HCT116 (cell line): ENCODE measurements around the gene GGA2. TPM values are rescaled to one million over a fixed set of nuclear protein-coding genes. Genes with fewer than 3 reads are reported as not detected.

Experiments used
- ATAC-seq: fragments of 200-7000 bp; cut with Tn5 transposase; 2 replicates; pipeline ENCODE4 v1.9.1; 2020; ENCODE audit warnings: mild to moderate bottlenecking, moderate library complexity
- BruUV-seq: library from RNA; stranded (reverse); fragments of 400-500 nt; replicated peaks from 2 replicates; lab custom pipeline; 2021; lab: Mats Ljungman, UMichigan
- CTCF ChIA-PET: fragments of 300-600 bp; sonication (Branson Sonifier 250); formaldehyde crosslinking; loops from one replicate; lab custom pipeline; 2021; ENCODE audit warnings: antibody characterized with exemption; lab: Charles Lee
- POLR2A ChIA-PET: fragments of 300-600, 350-600 bp; sonication (Branson Sonifier 250); formaldehyde crosslinking; loops from one replicate; lab custom pipeline; 2021; ENCODE audit warnings: antibody characterized with exemption; lab: Charles Lee
- RAD21 ChIA-PET, 2 experiments: fragments of 300-600 bp; sonication (Branson Sonifier 250); formaldehyde crosslinking; loops; one replicate each; lab custom pipeline; 2023; ENCODE audit warnings: low total read pairs in 2 of 2; ENCODE audit not compliant: uncharacterized antibody in 2 of 2, unreplicated experiment in 2 of 2, low non-redundant PET in 1 of 2; lab: Charles Lee
- DNase-seq: peaks from one replicate; pipeline ENCODE4 v3.0.0-alpha.2; 2010; ENCODE audit warnings: low read depth, low spot score
- H2AFZ ChIP-seq: fragments of 200-600 bp; shearing (Covaris generic), sonication (generic); 2 replicates; pipeline ENCODE4 v1.6.1; 2017; ENCODE audit warnings: low read depth, mixed run types, mixed read lengths, antibody characterized with exemption, low read length; ENCODE audit not compliant: poor library complexity, severe bottlenecking
- H3K27ac ChIP-seq: 2 replicates; pipeline ENCODE4 v1.5.1; 2012; ENCODE audit warnings: low read depth, low read length
- H3K27me3 ChIP-seq: fragments of 200-600 bp; sonication (generic); 2 replicates; pipeline ENCODE4 v1.6.1; 2016; ENCODE audit warnings: mixed run types, low read length, mixed read lengths; ENCODE audit not compliant: insufficient read depth
- H3K36me3 ChIP-seq, 2 experiments: fragments of 200-500 bp in 1 of 2; fragments of 200-600 bp in 1 of 2; sonication (Bioruptor generic) in 1 of 2; sonication (generic) in 1 of 2; 2 replicates each; pipeline versions ENCODE4 v1.5.1 to v1.6.1; 2014 to 2016; ENCODE audit warnings: low read length in 2 of 2, inconsistent platforms in 1 of 2, mixed read lengths in 1 of 2, mixed run types in 1 of 2; ENCODE audit not compliant: insufficient read depth in 2 of 2, control insufficient read depth in 1 of 2
- H3K4me1 ChIP-seq, 2 experiments: fragments of 200-600 bp in 1 of 2; sonication (generic) in 1 of 2; 2 replicates each; pipeline versions ENCODE4 v1.5.1 to v1.6.1; 2012 to 2017; ENCODE audit warnings: low read length in 2 of 2, inconsistent platforms in 1 of 2, mild to moderate bottlenecking in 1 of 2, mixed read lengths in 1 of 2, mixed run types in 1 of 2, moderate library complexity in 1 of 2; ENCODE audit not compliant: insufficient read depth in 2 of 2, control insufficient read depth in 1 of 2
- H3K4me2 ChIP-seq: fragments of 200-600 bp; sonication (generic); 2 replicates; pipeline ENCODE4 v1.6.1; 2017; ENCODE audit warnings: mixed run types, low read length, mixed read lengths
- H3K4me3 ChIP-seq, 2 experiments: fragments of 200-600 bp in 1 of 2; sonication (generic) in 1 of 2; replicated peaks in 1 of 2; 2 replicates each; pipeline ENCODE4 v1.5.1; 2011 to 2016; ENCODE audit warnings: low read length in 2 of 2, control low read depth in 1 of 2, low read depth in 1 of 2, mild to moderate bottlenecking in 1 of 2, mixed read lengths in 1 of 2, mixed run types in 1 of 2
- H3K79me2 ChIP-seq: fragments of 200-600 bp; sonication (generic); 2 replicates; pipeline ENCODE4 v1.6.1; 2017; ENCODE audit warnings: mild to moderate bottlenecking, mixed run types, low read length, moderate library complexity, mixed read lengths; ENCODE audit not compliant: insufficient read depth
- H3K9ac ChIP-seq: fragments of 200-600 bp; sonication (generic); 2 replicates; pipeline ENCODE4 v1.6.1; 2016; ENCODE audit warnings: low read length, mixed read lengths
- H3K9me2 ChIP-seq: fragments of 200-600 bp; sonication (generic), shearing (Covaris generic); 2 replicates; pipeline ENCODE4 v1.6.1; 2017; ENCODE audit warnings: mixed run types, mild to moderate bottlenecking, moderate library complexity; ENCODE audit not compliant: insufficient read depth
- H3K9me3 ChIP-seq, 2 experiments: fragments of 200-500 bp in 1 of 2; fragments of 200-600 bp in 1 of 2; sonication (Bioruptor generic) in 1 of 2; sonication (generic) in 1 of 2; 2 replicates each; pipeline ENCODE4 v1.6.1; 2014 to 2017; ENCODE audit warnings: low read length in 2 of 2, mixed read lengths in 2 of 2, inconsistent platforms in 1 of 2, low read depth in 1 of 2, mild to moderate bottlenecking in 1 of 2, mixed run types in 1 of 2, moderate library complexity in 1 of 2; ENCODE audit not compliant: control insufficient read depth in 1 of 2, insufficient read depth in 1 of 2
- H4K20me1 ChIP-seq: fragments of 200-600 bp; sonication (generic), shearing (Covaris generic); 2 replicates; pipeline ENCODE4 v1.6.1; 2017; ENCODE audit warnings: mixed run types, mild to moderate bottlenecking, moderate library complexity; ENCODE audit not compliant: insufficient read depth
- ATF3 ChIP-seq: IDR thresholded peaks from 2 replicates; pipeline ENCODE4 v1.6.1; 2012
- ELF1 ChIP-seq: IDR thresholded peaks from 2 replicates; pipeline ENCODE4 v1.6.1; 2012; ENCODE audit warnings: low read depth, borderline replicate concordance
- FOSL1 ChIP-seq: IDR thresholded peaks from 2 replicates; pipeline ENCODE4 v1.6.1; 2012; ENCODE audit warnings: low read depth
- MAX ChIP-seq: IDR thresholded peaks from 2 replicates; pipeline ENCODE4 v1.6.1; 2012
- RAD21 ChIP-seq: IDR thresholded peaks from 2 replicates; pipeline ENCODE4 v1.6.1; 2012; ENCODE audit warnings: low read depth, mild to moderate bottlenecking
- TCF7L2 ChIP-seq: IDR thresholded peaks from 2 replicates; pipeline ENCODE4 v1.7.0; 2011; ENCODE audit warnings: borderline replicate concordance, inconsistent platforms; ENCODE audit not compliant: insufficient read depth, insufficient read length; ENCODE audit errors: extremely low read depth
- ZFX ChIP-seq: fragments of 450-650 bp; IDR thresholded peaks from 2 replicates; pipeline ENCODE4 v1.6.1; 2017
- intact Hi-C: fragments of 100-400 bp; cut with micrococcal nuclease; formaldehyde crosslinking; loops from 2 replicates; pipeline ENCODE4 v1.10.0; 2022
- total RNA-seq: library from RNA; stranded (reverse); gene quantifications from one replicate; pipeline ENCODE4 v1.2.1, GENCODE V29; 2021; ENCODE audit not compliant: unreplicated experiment
- TF ChIP-seq, protein P1 (sequence below), 3 experiments: fragments of 200-600 bp in 1 of 3; sonication (generic) in 1 of 3; IDR thresholded peaks in 2 of 3; conservative IDR thresholded peaks in 1 of 3; 2 replicates each; pipeline ENCODE4 v1.5.1; 2012 to 2017; ENCODE audit warnings: low read depth in 2 of 3, low read length in 2 of 3, antibody characterized with exemption in 1 of 3, borderline replicate concordance in 1 of 3, control low read depth in 1 of 3, mild to moderate bottlenecking in 1 of 3, mixed read lengths in 1 of 3, mixed run types in 1 of 3, moderate library complexity in 1 of 3; ENCODE audit not compliant: insufficient read depth in 1 of 3

Gene GGA2
- total RNA-seq, 1 experiment from 2014 or later: 68.3 TPM

DNA sequence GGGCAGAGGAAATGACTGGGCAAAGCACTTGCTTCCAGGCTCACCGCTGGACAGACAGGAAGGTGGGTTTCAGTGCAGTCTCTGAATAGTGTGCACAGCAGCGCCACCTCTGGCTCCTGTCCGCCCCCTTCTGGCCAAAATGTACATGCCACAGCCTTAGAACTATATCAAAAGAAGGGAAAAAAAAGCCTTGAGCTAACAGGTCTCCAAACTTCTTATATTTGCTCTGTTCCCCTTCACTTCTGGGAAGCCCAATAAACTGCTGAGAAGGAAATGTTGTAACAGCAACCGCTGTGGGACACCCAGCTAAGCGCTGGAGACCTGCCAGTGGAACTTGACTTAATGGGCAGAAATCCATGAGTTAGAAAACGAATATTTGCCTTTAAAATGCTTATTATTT, 74.8 kb downstream of the GGA2 start:
- Histone ChIP-seq H3K4me2 (no peak overlapping the region), H3K27me3 (no peaks in the 10 kb centered on the region), H3K4me1 (no peaks in the 10 kb centered on the region), H3K36me3 (peaks cover 10 to 17% of the 10 kb centered on the region in 2 experiments; a peak in 2 of 4 replicates), H2AFZ (no peak overlapping the region), H3K79me2 (no peaks in the 10 kb centered on the region), H3K4me3 (no peak overlapping the region), H4K20me1 (no peaks in the 10 kb centered on the region), H3K27ac (no peak overlapping the region), H3K9me3 (no peaks in the 10 kb centered on the region), H3K9ac (no peak overlapping the region), H3K9me2 (no peaks in the 10 kb centered on the region)
- TF ChIP-seq RAD21 (peak; percentile 58), ZFX (no peak)
- TF ChIP-seq, protein P1, sequence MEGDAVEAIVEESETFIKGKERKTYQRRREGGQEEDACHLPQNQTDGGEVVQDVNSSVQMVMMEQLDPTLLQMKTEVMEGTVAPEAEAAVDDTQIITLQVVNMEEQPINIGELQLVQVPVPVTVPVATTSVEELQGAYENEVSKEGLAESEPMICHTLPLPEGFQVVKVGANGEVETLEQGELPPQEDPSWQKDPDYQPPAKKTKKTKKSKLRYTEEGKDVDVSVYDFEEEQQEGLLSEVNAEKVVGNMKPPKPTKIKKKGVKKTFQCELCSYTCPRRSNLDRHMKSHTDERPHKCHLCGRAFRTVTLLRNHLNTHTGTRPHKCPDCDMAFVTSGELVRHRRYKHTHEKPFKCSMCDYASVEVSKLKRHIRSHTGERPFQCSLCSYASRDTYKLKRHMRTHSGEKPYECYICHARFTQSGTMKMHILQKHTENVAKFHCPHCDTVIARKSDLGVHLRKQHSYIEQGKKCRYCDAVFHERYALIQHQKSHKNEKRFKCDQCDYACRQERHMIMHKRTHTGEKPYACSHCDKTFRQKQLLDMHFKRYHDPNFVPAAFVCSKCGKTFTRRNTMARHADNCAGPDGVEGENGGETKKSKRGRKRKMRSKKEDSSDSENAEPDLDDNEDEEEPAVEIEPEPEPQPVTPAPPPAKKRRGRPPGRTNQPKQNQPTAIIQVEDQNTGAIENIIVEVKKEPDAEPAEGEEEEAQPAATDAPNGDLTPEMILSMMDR (IDR thresholded peaks at IDR 0.05 in 2 of 3, conservative IDR thresholded peaks at IDR 0.05 in 1 of 3; ENCODE audit: borderline replicate concordance in 1 of 3, insufficient read depth in 1 of 3, low read depth in 2 of 3, low read length in 2 of 3): peak; percentile 95 to 98 (median 96)
- intact Hi-C loops: loop anchor here (1.0 to 10.0 kb wide), 3 partner anchors 351 to 1251 kb away; no protein-coding TSS in a partner anchor
- BruUV-seq: no TSS peak
- RAD21 ChIA-PET: interaction anchor here in 1 of 2 experiments (1.2 kb wide), 1 partner anchor 174 kb away, joined by 4 read pairs; no protein-coding TSS in a partner anchor
- CTCF ChIA-PET: interaction anchor here (0.5 to 5.9 kb wide), 32 partner anchors 10 to 375 kb away, joined by 3 to 76 read pairs (median 4); partner anchors contain the start of genes COG7, NDUFAB1, SCNN1B and SCNN1G
- ATAC-seq (peak; percentile 99), DNase-seq (peak; percentile 49)
- POLR2A ChIA-PET: no interaction called here

DNA sequence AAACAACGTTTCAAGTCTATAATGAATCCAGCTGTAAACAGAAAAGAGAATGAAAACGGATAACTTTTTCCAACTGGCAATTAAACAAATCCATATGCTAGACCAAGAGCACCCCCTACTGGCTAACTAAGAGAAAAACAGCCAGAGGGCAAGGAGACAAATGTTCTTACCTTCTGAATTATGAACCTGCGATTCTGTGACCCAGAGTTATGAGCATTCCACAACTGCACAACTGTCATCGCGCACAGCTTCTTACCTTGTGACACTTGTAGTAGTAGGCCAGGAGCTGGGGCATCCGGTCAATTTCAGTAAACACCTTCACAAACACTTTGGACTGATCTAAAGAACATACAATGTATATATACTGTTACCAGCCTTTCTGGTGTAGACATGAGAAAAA, 75.9 kb downstream of the GGA2 start:
- 0 out of 2 replicates have a peak, but pooled peaks have one; percentile 41 for ATAC-seq

More for the DNA sequence above, 75.9 kb downstream of the GGA2 start:
- ChIA-PET CTCF (interaction anchor here (1.2 to 5.9 kb wide), 7 partner anchors 9 to 269 kb away, joined by 3 to 76 read pairs (median 6); partner anchors contain the start of genes COG7 and SCNN1G), POLR2A (no interaction called here), RAD21 (no interaction called here)
- intact Hi-C loops: loop anchor here (1.0 to 10.0 kb wide), 3 partner anchors 252 to 1250 kb away; partner anchors contain the start of gene SCNN1G
- H3K4me1 ChIP-seq: no peaks in the 10 kb centered on the region
- peak; percentile 59 for DNase-seq
- BruUV-seq: no TSS peak
- no peaks in the 10 kb centered on the region for H4K20me1 ChIP-seq
- H3K27me3 ChIP-seq: no peaks in the 10 kb centered on the region
- no peak overlapping the region for H3K4me2 ChIP-seq
- TF ChIP-seq MAX (no peak), TCF7L2 (no peak), FOSL1 (no peak), ELF1 (no peak), RAD21 (peak; percentile 86), ATF3 (no peak)
- TF ChIP-seq, protein P1 (IDR thresholded peaks at IDR 0.05 in 2 of 3, conservative IDR thresholded peaks at IDR 0.05 in 1 of 3; ENCODE audit: borderline replicate concordance in 1 of 3, insufficient read depth in 1 of 3, low read depth in 2 of 3, low read length in 2 of 3): peak; percentile 77 to 95 (median 94)
- H3K9me3 ChIP-seq: no peaks in the 10 kb centered on the region
- no peaks in the 10 kb centered on the region for H3K9me2 ChIP-seq
- H3K79me2 ChIP-seq: no peaks in the 10 kb centered on the region
- H3K9ac ChIP-seq: no peak overlapping the region
- no peak overlapping the region for H3K4me3 ChIP-seq
- no peak overlapping the region for H2AFZ ChIP-seq
- peaks cover 6 to 17% of the 10 kb centered on the region in 2 experiments; a peak in 2 of 4 replicates for H3K36me3 ChIP-seq
- H3K27ac ChIP-seq: no peak overlapping the region
